Measurements from ENCODE around the gene CPAMD8.

The CPAMD8 gene

DNA sequence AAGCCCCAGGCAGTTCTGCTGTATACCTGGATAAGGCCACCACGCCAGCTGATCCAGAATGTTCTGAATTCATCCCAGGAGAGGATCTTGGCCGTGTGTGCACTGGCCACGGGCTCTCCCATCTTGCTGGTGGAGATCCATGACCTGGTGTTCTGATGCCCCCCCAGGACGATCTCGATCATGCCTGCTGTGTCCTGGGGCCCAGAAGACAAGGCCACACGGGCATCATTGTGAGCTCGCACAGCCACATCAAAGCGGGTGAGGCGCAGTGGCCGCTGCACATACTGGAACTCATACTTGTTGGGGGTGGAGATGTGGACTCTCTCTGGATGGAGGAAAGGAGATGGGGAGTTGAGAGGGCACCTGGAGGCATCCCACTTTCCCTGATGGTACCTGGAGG is 97.7 kb downstream of the CPAMD8 start:
- TF ChIP-seq, protein P1, sequence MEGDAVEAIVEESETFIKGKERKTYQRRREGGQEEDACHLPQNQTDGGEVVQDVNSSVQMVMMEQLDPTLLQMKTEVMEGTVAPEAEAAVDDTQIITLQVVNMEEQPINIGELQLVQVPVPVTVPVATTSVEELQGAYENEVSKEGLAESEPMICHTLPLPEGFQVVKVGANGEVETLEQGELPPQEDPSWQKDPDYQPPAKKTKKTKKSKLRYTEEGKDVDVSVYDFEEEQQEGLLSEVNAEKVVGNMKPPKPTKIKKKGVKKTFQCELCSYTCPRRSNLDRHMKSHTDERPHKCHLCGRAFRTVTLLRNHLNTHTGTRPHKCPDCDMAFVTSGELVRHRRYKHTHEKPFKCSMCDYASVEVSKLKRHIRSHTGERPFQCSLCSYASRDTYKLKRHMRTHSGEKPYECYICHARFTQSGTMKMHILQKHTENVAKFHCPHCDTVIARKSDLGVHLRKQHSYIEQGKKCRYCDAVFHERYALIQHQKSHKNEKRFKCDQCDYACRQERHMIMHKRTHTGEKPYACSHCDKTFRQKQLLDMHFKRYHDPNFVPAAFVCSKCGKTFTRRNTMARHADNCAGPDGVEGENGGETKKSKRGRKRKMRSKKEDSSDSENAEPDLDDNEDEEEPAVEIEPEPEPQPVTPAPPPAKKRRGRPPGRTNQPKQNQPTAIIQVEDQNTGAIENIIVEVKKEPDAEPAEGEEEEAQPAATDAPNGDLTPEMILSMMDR (IDR thresholded peaks at IDR 0.05) = no peak
- H3K4me1 Mint-ChIP-seq = no peaks in the 10 kb centered on the region
- peaks cover 53% of the 10 kb centered on the region for H3K9me3 Mint-ChIP-seq
- peaks cover 10% of the 10 kb centered on the region for H3K27me3 Mint-ChIP-seq (ENCODE audit: low read depth, poor library complexity)
- no peak overlapping the region for H3K27ac Mint-ChIP-seq
- H3K36me3 Mint-ChIP-seq (ENCODE audit: low read depth) = peaks cover 74% of the 10 kb centered on the region
- H3K4me3 Mint-ChIP-seq = no peak overlapping the region
- DNase-seq = no peak

DNA sequence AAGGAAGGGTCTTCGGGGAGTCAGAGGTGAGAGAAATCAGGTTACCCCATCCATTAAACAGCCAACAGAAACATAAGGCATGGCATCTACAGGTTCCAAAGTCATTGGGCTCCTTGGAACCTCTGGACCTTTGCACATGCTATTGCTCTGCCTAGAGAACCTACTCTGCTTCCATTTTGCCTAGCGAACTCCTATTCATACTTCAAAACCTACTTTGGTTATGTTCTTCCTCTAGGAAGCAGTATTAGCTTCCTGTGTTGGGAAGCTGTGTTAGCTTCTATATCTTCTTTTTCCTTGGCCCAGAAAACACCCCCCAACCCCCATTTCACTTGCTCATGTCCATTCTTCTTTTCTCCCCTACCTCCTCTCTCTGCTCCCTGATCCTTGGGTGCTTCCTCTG is 98.3 kb downstream of the CPAMD8 start:
- no peak for DNase-seq
- TF ChIP-seq, protein P1 (IDR thresholded peaks at IDR 0.05) = no peak
- Mint-ChIP-seq H3K27me3 (ENCODE audit: low read depth, poor library complexity) (peaks cover 5% of the 10 kb centered on the region), H3K27ac (no peak overlapping the region), H3K4me1 (no peaks in the 10 kb centered on the region), H3K9me3 (peaks cover 48% of the 10 kb centered on the region), H3K4me3 (no peak overlapping the region), H3K36me3 (ENCODE audit: low read depth) (peaks cover 74% of the 10 kb centered on the region)

DNA sequence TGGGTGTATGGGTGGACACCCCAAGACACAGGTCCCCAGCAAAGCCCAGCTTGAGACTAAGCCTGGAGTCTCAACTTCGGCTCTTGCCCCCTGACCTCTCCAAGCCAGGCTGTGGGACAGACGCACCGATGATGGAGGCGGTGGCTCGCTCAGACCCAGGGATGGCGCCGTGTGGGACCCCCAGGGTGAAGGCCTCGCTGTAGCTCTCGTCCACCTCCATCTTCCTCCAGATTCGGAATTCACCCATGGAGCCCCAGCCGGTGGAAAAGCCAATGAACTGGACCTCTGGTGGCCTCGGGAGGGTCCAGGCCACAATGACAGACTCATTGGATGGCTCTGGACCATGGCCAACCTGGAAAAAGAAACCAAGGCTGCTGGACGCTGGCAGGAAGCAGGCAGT is 98.7 kb downstream of the CPAMD8 start:
- Mint-ChIP-seq H3K27ac (no peak overlapping the region), H3K36me3 (ENCODE audit: low read depth) (peaks cover 75% of the 10 kb centered on the region), H3K9me3 (peaks cover 45% of the 10 kb centered on the region), H3K27me3 (ENCODE audit: low read depth, poor library complexity) (peaks cover 5% of the 10 kb centered on the region), H3K4me1 (no peaks in the 10 kb centered on the region), H3K4me3 (no peak overlapping the region)
- TF ChIP-seq, protein P1 (IDR thresholded peaks at IDR 0.05) = no peak
- DNase-seq = no peak

DNA sequence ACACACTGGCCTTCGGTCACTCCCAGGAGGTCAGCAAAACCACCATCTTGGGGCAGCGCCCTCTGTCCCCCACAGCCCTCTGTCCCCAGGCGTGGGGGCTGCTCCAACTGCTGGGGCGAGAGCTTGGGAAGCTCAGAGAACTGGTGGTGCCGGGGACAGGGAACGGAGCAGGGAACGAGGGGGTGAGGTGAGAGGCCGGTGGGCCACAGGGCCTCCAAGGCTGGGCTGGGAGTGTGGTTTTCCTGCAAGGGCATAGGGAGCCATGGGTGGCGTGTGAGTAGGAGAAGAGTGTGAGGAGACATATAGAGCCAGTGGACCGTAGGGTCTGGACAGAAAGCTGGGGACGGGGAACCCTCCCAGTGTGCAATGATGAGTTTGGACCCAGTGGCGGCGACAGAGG is 103.7 kb downstream of the CPAMD8 start:
- DNase-seq = no peak
- Mint-ChIP-seq H3K27ac (no peak overlapping the region), H3K9me3 (peaks cover 38% of the 10 kb centered on the region), H3K4me3 (no peak overlapping the region), H3K4me1 (no peaks in the 10 kb centered on the region), H3K27me3 (ENCODE audit: low read depth, poor library complexity) (peaks cover 3% of the 10 kb centered on the region), H3K36me3 (ENCODE audit: low read depth) (peaks cover 81% of the 10 kb centered on the region)
- TF ChIP-seq, protein P1 (IDR thresholded peaks at IDR 0.05) = no peak

DNA sequence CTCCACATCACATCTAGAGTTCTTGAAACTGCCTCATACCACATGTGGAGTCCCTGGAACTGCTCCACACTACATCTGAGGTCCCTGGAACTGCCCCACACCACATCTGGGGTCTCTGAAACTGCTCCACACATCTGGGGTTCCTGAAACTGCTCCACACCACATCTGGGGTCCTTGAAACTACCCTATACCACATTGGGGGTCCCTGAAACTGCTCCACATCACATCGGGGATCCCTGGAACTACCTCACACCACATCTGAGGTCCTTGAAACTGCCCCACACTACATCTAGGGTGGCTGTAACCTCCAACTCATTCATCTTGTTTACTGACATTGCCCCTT is 104.0 kb downstream of the CPAMD8 start:
- Mint-ChIP-seq H3K27me3 (ENCODE audit: low read depth, poor library complexity) (peaks cover 3% of the 10 kb centered on the region), H3K4me3 (no peak overlapping the region), H3K36me3 (ENCODE audit: low read depth) (peaks cover 77% of the 10 kb centered on the region), H3K9me3 (peaks cover 38% of the 10 kb centered on the region), H3K4me1 (no peaks in the 10 kb centered on the region), H3K27ac (peak overlapping the region; percentile 91)
- TF ChIP-seq, protein P1 (IDR thresholded peaks at IDR 0.05) = no peak
- no peak for DNase-seq

DNA sequence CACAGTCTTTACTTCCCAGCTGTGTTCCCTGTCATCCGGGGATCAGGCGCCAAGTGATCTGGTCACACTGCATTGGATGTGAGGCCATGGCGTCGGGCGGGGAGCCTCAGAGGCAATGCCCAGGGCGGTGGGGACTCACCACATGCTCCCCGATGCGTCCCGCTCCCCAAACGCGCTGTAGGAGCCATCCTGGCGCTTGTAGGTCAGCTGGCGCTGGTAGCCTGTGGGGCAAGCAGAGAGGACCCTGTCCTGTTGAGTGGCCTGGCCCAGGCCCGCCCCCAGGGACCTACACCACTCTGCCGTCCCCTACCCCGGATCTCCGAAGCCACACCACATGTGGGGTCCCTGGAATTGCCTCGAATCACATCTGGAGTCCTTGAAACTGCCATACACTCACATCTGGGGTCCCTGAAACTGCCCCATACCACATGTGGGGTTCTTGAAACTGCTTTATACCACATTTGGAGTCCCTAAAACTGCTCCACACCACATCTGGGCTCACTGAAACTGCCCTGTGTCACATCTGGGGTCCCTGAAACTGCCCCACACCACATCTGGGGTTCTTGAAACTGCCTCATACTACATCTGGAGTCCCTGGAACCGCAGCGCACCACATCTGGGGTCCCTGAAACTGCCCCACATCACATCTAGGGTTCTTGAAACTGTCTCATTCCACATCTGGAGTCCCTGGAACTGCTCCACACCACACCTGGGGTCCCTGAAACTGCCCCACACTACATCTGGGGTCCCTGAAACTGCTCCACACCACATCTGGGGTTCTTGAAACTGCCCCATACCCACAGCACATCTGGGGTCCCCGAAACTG is 104.6 kb downstream of the CPAMD8 start:
- H3K27ac Mint-ChIP-seq = peak overlapping the region; percentile 91
- no peaks in the 10 kb centered on the region for H3K4me1 Mint-ChIP-seq
- H3K4me3 Mint-ChIP-seq = no peak overlapping the region
- peaks cover 35% of the 10 kb centered on the region for H3K9me3 Mint-ChIP-seq
- H3K27me3 Mint-ChIP-seq (ENCODE audit: low read depth, poor library complexity) = peaks cover 3% of the 10 kb centered on the region
- no peak for DNase-seq
- H3K36me3 Mint-ChIP-seq (ENCODE audit: low read depth) = peaks cover 76% of the 10 kb centered on the region
- TF ChIP-seq, protein P1 (IDR thresholded peaks at IDR 0.05) = no peak
